Neutrophil (primary cell): ENCODE data around the gene SEC14L1.

Experiments used
- H3K27ac ChIP-seq: fragments of 200-600 bp; sonication (generic); 2 replicates; pipeline ENCODE4 v1.5.1; 2016; ENCODE audit warnings: mild to moderate bottlenecking, moderate library complexity
- H3K27me3 ChIP-seq: fragments of 200-600 bp; sonication (generic); 2 replicates; pipeline ENCODE4 v1.6.0; 2016; ENCODE audit warnings: mild to moderate bottlenecking
- H3K36me3 ChIP-seq: fragments of 200-600 bp; sonication (generic); 2 replicates; pipeline ENCODE4 v1.5.1; 2017
- H3K4me1 ChIP-seq, 2 experiments: fragments of 200-600 bp in 1 of 2; sonication (generic) in 1 of 2; 1 replicate in 1 of 2; 2 replicates in 1 of 2; pipeline versions ENCODE4 v1.5.1 to v1.6.1; 2013 to 2016; ENCODE audit warnings: low read depth in 1 of 2, low read length in 1 of 2, mild to moderate bottlenecking in 1 of 2, moderate library complexity in 1 of 2; ENCODE audit not compliant: control insufficient read depth in 1 of 2, insufficient read depth in 1 of 2
- H3K4me3 ChIP-seq, 2 experiments: fragments of 200-600 bp in 1 of 2; sonication (generic) in 1 of 2; 1 replicate in 1 of 2; 2 replicates in 1 of 2; pipeline ENCODE4 v1.5.1; 2013 to 2016; ENCODE audit warnings: low read depth in 1 of 2, low read length in 1 of 2, mild to moderate bottlenecking in 1 of 2, moderate library complexity in 1 of 2
- H3K9me3 ChIP-seq: fragments of 200-600 bp; sonication (generic); 2 replicates; pipeline ENCODE4 v1.5.1; 2016
- TF ChIP-seq, protein P1 (sequence below): fragments of 200-600 bp; sonication (generic); IDR thresholded peaks from 2 replicates; pipeline ENCODE4 v1.5.1; 2016; ENCODE audit warnings: antibody characterized with exemption

The SEC14L1 gene

DNA sequence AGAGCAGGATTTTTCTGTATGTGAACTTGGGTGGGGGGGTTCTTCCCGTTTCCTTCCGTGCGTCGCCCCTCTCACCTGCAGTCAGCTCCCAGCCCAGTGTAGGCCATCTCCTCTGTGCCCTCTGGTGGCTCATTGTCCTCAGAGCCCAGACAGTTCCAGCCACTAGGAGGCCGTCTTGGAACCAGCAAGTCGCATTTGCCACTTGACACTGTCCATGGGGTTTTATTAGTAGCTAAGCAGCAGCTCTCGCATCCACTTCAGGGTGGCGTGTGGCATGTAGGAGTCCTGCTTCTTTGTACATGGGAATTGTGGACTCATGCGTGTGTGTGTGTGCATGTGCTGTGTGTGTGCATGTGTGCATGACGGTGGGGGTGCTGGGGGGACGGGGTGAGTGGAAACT lies 74.0 kb downstream of the SEC14L1 start:
- H3K36me3 ChIP-seq: peaks cover 100% of the 10 kb centered on the region
- H3K4me3 ChIP-seq: no peak overlapping the region
- TF ChIP-seq, protein P1, sequence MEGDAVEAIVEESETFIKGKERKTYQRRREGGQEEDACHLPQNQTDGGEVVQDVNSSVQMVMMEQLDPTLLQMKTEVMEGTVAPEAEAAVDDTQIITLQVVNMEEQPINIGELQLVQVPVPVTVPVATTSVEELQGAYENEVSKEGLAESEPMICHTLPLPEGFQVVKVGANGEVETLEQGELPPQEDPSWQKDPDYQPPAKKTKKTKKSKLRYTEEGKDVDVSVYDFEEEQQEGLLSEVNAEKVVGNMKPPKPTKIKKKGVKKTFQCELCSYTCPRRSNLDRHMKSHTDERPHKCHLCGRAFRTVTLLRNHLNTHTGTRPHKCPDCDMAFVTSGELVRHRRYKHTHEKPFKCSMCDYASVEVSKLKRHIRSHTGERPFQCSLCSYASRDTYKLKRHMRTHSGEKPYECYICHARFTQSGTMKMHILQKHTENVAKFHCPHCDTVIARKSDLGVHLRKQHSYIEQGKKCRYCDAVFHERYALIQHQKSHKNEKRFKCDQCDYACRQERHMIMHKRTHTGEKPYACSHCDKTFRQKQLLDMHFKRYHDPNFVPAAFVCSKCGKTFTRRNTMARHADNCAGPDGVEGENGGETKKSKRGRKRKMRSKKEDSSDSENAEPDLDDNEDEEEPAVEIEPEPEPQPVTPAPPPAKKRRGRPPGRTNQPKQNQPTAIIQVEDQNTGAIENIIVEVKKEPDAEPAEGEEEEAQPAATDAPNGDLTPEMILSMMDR: no peak
- H3K4me1 ChIP-seq: no peaks in the 10 kb centered on the region
- no peak overlapping the region for H3K27ac ChIP-seq
- H3K27me3 ChIP-seq: no peaks in the 10 kb centered on the region
- H3K9me3 ChIP-seq: peaks cover 4% of the 10 kb centered on the region

DNA sequence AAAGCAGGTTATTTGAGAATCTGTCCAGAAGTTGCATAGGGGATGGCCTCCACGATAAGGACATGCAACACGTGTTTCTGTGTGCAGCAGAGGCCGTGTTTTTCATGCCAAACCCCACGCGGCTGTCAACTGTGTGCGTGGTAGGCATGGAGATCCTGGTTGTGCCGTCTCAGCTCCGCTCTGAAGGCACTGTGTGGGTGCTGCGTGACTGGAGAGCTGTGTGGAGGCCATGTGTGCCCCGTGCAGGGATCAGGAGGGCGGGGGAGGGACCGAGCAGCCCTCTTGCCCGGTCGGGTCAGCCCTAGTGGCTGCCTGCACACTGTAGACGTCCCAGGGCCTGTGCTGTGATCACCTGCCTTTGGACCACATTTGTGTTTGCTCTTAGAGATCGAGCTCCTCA lies 74.5 kb downstream of the SEC14L1 start:
- Histone ChIP-seq H3K27ac (no peak overlapping the region), H3K9me3 (no peaks in the 10 kb centered on the region), H3K27me3 (no peaks in the 10 kb centered on the region), H3K36me3 (peaks cover 98% of the 10 kb centered on the region), H3K4me3 (no peak overlapping the region), H3K4me1 (no peaks in the 10 kb centered on the region)
- TF ChIP-seq, protein P1: no peak

DNA sequence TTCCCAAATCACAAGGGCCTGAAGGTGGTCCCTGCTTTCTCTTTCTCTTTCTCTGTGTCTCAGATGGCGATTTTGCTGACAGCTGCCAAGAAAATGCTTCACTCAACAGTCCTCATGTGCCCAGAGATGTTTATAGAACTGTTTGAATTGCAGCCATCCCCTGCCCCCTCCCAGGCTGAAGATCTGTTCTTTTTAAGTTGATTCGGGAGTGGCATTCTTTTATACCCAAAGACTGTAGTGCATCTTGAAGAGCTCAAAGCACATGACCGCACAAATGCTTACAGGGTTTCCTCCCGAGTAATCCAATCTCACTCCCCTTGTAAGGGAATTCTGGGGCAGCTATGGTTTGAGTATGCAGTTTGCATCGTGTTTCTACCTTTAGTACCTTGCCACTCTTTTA lies 75.7 kb downstream of the SEC14L1 start:
- TF ChIP-seq, protein P1: no peak
- Histone ChIP-seq H3K4me1 (no peaks in the 10 kb centered on the region), H3K9me3 (no peaks in the 10 kb centered on the region), H3K27ac (peak overlapping the region; percentile 27), H3K27me3 (no peaks in the 10 kb centered on the region), H3K36me3 (peaks cover 95% of the 10 kb centered on the region), H3K4me3 (no peak overlapping the region)

DNA sequence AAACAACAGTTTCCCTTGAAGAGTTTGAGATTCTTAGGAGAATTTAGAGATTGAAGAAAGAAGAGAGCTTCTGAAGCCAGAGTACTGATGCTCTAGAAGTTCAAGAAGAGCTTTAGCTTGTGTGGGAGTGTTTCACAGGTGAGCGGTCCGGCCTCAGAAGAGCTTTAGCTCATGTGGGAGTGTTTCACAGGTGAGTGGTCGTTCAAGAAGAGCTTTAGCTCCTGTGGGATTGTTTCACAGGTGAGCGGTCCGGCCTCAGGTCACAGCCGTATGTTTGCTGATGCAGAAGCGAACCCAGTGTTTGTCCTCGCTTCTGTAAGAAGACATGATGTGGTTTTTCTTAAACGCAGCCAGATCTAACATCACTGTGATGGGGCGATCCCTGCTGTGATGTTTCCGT lies 76.4 kb downstream of the SEC14L1 start:
- TF ChIP-seq, protein P1: no peak

DNA sequence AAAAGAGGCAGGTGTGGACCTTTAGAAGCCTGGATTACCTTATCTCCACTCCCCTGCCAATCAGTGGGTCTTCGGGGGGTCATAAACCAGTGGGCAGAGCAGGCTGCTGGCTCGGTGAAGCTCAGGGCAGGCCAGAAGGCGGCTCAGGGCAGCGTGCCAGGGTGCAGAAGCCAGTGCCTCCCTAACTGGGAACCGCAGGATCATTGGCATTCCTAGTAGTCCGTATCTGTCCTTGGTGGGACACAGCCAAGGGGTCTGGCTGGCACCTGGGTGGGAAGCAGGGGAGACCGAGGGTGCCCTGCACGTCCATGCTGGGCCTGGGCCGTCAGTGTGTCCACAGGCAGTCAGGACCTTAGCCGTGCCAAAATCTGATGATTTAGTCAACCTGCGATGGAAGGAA lies 76.8 kb downstream of the SEC14L1 start:
- Histone ChIP-seq H3K36me3 (peaks cover 89% of the 10 kb centered on the region), H3K4me1 (no peaks in the 10 kb centered on the region), H3K27ac (peak overlapping the region; percentile 18), H3K9me3 (no peaks in the 10 kb centered on the region), H3K4me3 (no peak overlapping the region), H3K27me3 (no peaks in the 10 kb centered on the region)
- TF ChIP-seq, protein P1: no peak

More for the DNA sequence above, 76.4 kb downstream of the SEC14L1 start:
- Histone ChIP-seq H3K36me3 (peaks cover 93% of the 10 kb centered on the region), H3K27ac (peak overlapping the region; percentile 27), H3K4me1 (no peaks in the 10 kb centered on the region), H3K4me3 (no peak overlapping the region), H3K27me3 (no peaks in the 10 kb centered on the region), H3K9me3 (no peaks in the 10 kb centered on the region)

DNA sequence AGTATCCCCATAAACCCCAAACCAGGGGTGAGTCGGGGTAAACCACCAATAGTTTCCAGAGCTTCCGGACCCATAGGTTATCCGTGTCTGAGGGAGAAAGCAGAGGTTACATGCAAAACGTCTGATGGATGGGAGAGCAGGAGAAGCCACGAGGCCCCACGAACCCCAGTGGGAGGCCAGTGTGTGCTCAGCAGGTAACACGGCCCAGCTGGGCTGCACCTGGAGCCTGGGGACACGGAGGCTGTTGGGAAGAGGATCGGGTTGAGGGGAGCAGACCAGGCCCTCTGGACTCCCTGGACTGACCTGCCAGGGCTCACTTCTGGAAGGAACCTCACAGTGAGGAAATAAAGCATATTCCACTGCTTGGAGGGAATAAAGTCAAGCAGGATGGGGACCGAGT lies 78.1 kb downstream of the SEC14L1 start:
- TF ChIP-seq, protein P1: no peak
- H3K27me3 ChIP-seq: no peaks in the 10 kb centered on the region
- H3K4me3 ChIP-seq: no peak overlapping the region
- no peaks in the 10 kb centered on the region for H3K4me1 ChIP-seq
- no peaks in the 10 kb centered on the region for H3K9me3 ChIP-seq
- H3K27ac ChIP-seq: peak overlapping the region; percentile 44
- H3K36me3 ChIP-seq: peaks cover 76% of the 10 kb centered on the region
